GM19023 (cell line): ENCODE measurements around the gene LRRC58.
"Not testable (repeated sequence)": the region's sequence is repeated elsewhere in the genome, so short reads cannot be mapped to it uniquely, and the experiment has no call there.

Experiments used
- ATAC-seq: cut with Tn5 transposase; IDR thresholded peaks from one replicate; pipeline ENCODE4 v1.9.1; 2021; ENCODE audit warnings: mild to moderate bottlenecking, moderate library complexity; ENCODE audit not compliant: unreplicated experiment

Gene LRRC58

DNA sequence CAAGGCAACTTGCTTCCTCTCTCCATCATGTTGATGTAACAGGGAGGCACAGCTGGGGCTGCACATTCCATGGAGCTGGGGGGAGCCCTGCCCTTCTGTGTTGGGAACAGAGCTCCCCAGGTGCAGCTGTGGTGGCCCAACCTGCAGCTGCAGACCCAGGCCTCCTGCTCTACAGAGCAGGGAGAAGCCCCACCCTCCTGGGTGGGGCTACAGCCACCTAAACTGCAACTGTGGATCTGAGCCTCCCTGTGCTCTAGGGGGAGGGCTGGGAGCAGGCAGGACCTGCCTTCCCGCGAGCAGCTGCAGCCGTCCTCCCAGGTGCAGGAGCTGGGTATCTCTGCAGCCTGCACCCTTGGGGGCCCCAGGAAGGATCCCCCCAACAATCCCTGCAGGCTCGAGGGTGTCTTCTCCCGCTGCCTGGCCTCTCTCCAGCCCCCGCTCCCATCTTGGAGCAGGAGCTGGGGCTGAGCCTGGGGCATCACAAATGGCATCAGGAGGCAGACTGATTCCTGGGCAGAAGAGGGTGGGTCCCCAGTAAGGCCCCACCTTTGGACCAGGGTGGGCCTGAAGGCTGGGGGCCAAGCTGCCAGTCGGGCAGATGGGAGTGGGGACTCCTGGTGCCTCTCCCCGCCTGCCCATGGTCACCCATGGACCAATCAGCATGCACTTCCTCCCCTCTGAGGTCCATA is 7.4 kb downstream of the LRRC58 start:
- no peak for ATAC-seq

DNA sequence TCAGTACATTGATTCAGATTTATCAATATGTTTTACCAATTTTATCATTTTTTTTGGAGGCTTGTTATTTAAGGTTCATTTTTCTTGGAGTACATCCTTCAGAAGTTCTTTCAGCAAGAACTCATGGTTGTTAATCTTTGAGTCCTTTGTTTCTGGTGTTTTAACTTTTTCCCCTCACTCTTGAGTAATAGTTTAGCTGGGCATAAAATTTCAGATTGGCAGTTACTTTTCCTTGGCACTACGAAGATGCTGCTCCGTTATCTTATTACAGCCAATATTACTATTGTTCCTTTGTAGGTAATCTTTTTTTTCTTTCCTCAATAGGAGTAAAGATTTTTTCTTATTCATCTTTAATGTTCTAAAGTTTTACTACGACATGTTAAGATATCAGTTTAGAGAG is 9.8 kb downstream of the LRRC58 start:
- no peak for ATAC-seq

- ATAC-seq: no peak
Measured at GRCh38 chr3:120338517-120338916, 10.6 kb downstream of the LRRC58 start.

DNA sequence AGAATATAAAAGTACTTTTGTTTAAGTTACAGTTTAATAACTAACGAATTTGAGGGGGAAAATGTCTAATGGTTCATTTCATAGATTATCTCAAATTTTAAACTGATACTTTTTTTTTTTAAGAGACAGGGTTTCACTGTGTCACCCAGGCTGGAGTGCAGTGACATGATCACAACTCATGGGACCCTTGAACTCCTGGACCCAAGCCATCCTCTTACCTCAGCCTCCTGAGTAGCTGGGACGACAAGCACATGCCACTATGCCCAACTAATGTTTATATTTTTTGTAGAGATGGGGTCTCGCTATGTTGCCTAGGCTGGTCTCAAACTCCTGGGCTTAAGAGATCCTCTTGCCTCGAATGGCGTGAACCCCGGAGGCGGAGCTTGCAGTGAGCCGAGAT is 16.5 kb downstream of the LRRC58 start:
- no peak for ATAC-seq

DNA sequence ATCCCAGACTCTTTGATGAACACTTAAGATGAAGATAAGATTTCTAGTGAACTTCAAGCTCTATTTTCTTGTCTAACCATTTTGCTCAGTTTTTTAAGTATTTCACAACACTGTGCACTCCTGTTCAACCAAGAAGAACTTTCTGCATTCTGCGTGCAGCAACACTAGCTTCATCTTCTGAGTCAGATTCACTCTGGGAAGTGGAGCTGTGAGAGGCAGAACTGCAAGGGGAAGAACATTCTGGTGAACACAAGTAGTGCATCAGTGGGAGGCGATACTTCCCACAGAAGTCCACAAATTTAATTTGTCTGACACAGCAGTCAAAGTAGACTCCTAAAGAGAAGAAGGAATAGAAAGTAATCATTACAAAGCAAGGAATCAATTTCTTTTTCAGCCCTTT is 18.1 kb downstream of the LRRC58 start:
- no peak for ATAC-seq

- no peak for ATAC-seq
Measured at GRCh38 chr3:120326784-120327183, 22.4 kb downstream of the LRRC58 start.

- ATAC-seq: no peak
Measured at GRCh38 chr3:120324190-120324589, 25.0 kb downstream of the LRRC58 start.

DNA sequence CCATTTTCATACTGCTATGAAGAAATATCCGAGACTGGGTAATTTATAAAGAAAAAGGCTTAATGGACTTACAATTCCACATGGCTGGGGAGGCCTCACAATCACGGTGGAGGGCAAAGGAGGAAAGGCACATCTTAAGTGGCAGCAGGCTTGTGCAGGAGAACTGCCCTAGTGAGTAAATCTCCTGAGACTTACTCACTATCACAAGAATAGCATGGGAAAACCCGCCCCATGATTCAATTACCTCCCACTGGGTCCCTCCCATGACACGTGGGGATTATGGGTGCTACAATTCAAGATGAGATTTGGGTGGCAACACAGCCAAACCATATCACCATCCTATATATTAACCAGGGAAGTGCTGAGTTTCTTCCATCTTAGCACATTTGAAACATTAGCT is 25.4 kb downstream of the LRRC58 start:
- ATAC-seq: not testable (repeated sequence)

DNA sequence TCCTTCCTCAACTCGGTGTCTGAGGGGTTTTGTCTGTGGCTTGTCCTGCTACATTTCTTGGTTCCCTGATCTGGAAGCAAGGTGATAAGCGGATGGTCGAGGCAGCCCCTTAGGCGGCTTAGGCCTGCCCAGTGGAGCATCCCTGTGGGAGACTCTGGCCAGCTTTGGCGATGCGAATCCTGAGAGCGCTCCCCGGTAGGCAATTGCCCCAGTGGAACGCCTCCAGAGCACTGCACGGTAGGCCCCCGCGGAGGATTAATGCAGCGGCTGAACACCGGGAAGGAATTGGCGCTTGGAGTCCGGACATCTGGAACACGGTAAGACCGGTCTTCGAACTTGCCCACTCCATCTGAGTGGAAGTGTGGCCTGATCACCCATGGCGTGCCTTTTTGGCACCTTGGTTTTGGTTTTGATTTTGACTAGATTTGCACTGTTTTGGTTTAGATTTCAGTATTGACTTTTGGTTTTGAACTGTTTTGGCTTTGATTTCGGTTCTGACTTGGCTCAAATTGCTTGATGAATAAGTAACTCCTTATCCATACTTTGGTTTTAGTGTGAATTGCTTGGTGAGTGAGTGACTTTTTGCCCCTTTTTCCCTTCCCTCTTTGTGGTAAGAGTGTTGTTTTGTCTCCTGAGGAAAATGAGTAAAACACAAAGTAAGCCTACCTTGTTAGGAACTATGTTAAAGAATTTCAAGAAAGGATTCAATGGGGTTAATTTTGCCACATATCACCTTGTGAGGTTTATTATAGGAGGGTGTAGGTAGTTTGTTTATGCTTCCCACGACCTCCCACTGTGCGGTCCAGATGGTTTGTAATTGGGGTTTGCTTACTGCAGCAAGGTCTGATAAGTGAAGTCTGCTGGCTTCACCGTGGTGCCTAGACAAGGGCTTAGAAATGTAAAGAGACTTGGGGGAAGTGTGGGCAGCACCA is 37.0 kb downstream of the LRRC58 start:
- no peak for ATAC-seq

- ATAC-seq: no peak
Measured at GRCh38 chr3:120306519-120307455, 42.4 kb downstream of the LRRC58 start.

GRCh38 chr3:120304616-120305015 is 44.5 kb downstream of the LRRC58 start:
- no peak for ATAC-seq

DNA sequence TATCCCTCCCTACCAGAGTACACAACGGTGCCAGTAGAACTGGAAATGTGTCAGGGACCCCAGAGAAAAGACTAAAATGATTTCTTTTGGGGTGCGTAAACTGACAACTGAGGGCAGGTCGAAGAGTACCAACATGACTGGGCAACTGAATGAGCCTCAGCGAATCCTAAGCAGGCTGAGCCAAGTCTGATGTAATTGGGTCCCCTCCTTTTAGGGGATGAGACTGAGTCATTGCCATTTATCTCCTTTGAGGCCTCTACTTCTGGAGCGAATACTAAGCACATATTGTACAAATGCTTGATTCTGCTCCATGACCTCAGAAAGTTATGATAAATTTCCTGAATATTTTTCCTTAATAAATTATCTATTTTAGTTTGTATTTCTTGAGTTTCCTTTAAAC is 46.8 kb downstream of the LRRC58 start:
- no peak for ATAC-seq

- no peak for ATAC-seq
Measured at GRCh38 chr3:120300971-120301370, 48.2 kb downstream of the LRRC58 start.

- ATAC-seq: no peak
Measured at GRCh38 chr3:120299403-120299802, 49.8 kb downstream of the LRRC58 start.

DNA sequence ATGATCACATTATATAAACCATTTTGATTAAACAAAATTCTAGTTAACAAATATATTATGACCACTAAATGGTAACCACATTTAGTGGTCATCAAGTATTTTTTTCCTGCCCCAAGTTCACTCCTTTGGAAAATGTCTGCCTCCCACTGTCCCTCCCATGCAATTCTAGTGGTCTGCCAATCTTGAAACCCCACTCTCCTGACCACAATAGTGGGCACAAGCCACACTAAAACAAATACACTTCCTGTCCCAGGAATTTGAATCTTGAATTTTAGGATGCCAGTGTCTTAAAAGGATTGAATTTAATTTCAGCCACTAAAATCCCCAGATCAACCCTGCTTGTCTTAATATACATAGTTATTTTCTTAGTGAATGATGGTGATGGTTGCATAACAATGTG is 50.2 kb downstream of the LRRC58 start:
- ATAC-seq: no peak

DNA sequence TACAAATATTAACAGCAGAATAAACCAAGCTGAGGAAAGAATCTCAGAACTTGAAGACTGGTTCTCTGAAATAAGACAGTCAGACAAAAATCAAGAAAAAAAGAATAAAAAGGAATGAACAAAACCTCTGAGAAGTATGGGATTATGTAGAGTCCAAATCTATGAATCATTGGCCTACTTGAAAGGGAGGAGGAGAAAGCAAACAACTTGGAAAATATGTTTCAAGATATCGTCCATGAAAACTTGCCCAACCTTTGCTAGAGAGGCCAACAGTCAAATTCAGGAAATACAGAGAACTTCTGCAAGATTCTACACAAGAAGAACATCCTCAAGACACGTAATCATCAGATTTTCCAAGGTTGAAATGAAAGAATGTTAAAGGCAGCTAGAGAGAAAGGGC is 57.6 kb downstream of the LRRC58 start:
- not testable (repeated sequence) for ATAC-seq

GRCh38 chr3:120289636-120290035 is 59.5 kb downstream of the LRRC58 start:
- ATAC-seq: no peak

DNA sequence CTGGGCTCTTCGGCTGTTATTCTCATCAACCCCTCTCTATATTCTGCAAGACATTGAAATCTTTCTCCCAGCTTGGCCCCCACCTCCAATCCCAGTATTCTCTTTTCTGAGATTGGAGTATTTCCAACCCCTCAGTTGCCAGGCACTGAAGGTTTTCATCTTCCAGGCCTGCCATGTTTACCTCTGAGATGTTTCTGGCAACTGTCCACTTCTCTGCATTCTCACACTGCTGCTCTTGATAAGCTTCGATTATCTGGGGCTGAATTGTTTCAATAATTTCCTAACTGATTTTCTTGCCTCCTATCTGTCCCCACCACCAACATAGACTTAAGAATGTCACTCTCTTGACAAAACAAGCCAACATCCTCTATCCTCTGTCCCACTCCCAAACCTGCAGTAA is 62.7 kb downstream of the LRRC58 start:
- no peak for ATAC-seq

- ATAC-seq: no peak
Measured at GRCh38 chr3:120285508-120285841, 63.7 kb downstream of the LRRC58 start.

DNA sequence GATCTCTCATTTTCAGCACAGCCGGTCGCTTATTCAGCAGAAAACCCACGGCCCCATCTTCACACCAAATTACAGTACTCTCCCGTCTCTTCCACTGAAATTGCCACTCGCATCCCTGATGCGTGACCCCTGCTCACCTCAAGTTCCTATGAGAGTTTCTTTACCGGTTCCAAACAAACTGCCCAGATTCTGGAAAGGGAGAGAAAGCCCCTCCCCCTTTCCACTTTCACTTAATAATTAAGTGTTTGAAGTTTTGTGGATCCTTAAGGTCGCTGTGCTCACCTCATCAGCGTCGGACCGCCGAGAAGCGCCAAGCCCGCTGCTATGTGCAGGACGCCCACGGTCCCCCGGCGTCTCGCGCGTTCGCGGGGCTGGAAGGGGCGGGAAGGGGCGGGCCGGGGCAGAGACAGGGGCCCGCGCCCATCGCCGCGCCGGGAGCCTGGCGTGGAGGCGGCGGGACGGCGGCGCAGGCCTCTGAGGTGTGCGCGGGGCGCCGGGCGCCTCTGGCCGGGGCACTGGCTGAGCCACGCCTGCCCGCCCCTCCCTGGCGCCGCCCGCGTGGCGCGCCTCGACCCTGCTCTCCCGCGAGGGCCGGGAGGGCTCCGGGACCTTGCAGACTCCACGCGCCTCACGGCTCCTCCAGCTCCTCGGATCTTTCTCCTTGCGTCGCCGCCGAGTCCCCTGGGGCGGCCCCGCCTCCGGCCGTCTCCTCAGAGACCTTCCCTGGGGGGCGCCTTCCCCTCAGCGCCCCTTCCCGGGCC is 64.2 kb downstream of the LRRC58 start, which contains the start of gene GPR156:
Gene GPR156, minus strand, starts transcription at position 476 of the 761 bp plus-strand sequence. CDS start 41,124 bp downstream, outside the sequence.
- ATAC-seq: no peak
